Measurements from ENCODE around the gene LZIC. TPM values are rescaled to one million over a fixed set of nuclear protein-coding genes. Genes with fewer than 3 reads are reported as not detected.

The LZIC gene
- total and polyA plus RNA-seq, 9 of the 15 experiments (the other 6 are each of a cell fraction or from before 2014, with no cell fraction given), result 32.9 to 109 (median 61.7) TPM

DNA sequence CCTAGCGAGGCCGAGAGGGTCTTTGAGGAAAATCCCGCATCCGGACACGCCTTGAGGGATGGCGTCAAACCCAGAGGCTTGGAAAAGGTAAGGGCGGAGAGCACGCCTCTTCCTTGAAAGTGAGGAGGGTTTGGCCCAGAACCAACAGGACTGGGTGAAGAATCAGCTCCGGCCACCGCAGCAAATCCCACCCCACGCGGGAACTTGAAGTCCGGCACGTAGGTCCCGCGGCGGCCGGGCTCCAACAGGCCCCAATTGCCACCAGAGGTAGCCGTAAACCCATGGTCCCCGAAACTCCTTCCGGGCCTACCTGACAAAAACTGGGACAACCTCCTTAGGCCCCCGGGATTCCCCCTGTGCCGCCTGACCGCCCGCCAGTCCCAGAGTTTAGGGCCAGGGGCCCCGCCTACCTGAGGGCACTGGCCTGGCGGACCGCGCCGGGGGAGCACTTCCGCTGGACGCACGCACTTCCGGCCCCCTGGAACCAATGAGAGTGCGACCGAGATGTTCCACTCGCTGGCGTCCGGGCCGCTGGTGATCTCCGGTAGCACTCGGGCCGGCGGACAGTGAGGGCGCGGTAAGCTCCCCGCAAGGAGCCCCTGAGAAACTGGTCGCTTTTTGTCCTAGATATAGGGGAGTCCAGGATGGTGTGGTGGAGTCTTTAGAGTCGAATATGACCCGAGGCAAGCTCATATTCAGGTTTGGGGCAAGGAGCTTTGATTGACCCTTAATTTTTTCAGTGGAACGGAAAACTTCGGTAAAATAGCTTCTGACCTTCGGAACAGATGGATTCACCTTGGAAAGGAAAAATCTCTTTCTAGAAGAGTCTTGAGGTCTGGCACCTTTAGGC, at the start of gene LZIC, which contains the start of gene NMNAT1 (continued):
- TF ChIP-seq, protein P1, sequence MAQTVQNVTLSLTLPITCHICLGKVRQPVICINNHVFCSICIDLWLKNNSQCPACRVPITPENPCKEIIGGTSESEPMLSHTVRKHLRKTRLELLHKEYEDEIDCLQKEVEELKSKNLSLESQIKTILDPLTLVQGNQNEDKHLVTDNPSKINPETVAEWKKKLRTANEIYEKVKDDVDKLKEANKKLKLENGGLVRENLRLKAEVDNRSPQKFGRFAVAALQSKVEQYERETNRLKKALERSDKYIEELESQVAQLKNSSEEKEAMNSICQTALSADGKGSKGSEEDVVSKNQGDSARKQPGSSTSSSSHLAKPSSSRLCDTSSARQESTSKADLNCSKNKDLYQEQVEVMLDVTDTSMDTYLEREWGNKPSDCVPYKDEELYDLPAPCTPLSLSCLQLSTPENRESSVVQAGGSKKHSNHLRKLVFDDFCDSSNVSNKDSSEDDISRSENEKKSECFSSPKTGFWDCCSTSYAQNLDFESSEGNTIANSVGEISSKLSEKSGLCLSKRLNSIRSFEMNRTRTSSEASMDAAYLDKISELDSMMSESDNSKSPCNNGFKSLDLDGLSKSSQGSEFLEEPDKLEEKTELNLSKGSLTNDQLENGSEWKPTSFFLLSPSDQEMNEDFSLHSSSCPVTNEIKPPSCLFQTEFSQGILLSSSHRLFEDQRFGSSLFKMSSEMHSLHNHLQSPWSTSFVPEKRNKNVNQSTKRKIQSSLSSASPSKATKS (CRISPR knock-in tag; IDR thresholded peaks at IDR 0.05), result no peak; the same call in 1 of the 2 replicates
- TF ChIP-seq, protein P2, sequence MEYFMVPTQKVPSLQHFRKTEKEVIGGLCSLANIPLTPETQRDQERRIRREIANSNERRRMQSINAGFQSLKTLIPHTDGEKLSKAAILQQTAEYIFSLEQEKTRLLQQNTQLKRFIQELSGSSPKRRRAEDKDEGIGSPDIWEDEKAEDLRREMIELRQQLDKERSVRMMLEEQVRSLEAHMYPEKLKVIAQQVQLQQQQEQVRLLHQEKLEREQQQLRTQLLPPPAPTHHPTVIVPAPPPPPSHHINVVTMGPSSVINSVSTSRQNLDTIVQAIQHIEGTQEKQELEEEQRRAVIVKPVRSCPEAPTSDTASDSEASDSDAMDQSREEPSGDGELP (CRISPR knock-in tag; IDR thresholded peaks at IDR 0.05; ENCODE audit: borderline replicate concordance), result peak; percentile 91
- TF ChIP-seq TAF7 (tag; IDR thresholded peaks at IDR 0.05), result peak; percentile 94
- TF ChIP-seq, protein P3, sequence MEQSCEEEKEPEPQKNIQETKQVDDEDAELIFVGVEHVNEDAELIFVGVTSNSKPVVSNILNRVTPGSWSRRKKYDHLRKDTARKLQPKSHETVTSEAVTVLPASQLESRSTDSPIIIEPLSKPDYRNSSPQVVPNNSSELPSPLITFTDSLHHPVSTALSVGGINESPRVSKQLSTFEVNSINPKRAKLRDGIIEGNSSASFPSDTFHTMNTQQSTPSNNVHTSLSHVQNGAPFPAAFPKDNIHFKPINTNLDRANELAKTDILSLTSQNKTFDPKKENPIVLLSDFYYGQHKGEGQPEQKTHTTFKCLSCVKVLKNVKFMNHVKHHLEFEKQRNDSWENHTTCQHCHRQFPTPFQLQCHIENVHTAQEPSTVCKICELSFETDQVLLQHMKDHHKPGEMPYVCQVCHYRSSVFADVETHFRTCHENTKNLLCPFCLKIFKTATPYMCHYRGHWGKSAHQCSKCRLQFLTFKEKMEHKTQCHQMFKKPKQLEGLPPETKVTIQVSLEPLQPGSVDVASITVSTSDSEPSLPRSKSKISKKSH (CRISPR knock-in tag; IDR thresholded peaks at IDR 0.05), result no peak
- peak; percentile 72 to 94; a peak in 3 of 4 replicates for TF ChIP-seq SIN3A (IDR thresholded peaks at IDR 0.05; ENCODE audit: borderline replicate concordance in 2 of 2, control insufficient read depth in 1 of 2, low read depth in 2 of 2, low read length in 2 of 2)
- TF ChIP-seq TAF15 (IDR thresholded peaks at IDR 0.05; ENCODE audit: low read depth, low read length), result no peak
- TF ChIP-seq, protein P4, sequence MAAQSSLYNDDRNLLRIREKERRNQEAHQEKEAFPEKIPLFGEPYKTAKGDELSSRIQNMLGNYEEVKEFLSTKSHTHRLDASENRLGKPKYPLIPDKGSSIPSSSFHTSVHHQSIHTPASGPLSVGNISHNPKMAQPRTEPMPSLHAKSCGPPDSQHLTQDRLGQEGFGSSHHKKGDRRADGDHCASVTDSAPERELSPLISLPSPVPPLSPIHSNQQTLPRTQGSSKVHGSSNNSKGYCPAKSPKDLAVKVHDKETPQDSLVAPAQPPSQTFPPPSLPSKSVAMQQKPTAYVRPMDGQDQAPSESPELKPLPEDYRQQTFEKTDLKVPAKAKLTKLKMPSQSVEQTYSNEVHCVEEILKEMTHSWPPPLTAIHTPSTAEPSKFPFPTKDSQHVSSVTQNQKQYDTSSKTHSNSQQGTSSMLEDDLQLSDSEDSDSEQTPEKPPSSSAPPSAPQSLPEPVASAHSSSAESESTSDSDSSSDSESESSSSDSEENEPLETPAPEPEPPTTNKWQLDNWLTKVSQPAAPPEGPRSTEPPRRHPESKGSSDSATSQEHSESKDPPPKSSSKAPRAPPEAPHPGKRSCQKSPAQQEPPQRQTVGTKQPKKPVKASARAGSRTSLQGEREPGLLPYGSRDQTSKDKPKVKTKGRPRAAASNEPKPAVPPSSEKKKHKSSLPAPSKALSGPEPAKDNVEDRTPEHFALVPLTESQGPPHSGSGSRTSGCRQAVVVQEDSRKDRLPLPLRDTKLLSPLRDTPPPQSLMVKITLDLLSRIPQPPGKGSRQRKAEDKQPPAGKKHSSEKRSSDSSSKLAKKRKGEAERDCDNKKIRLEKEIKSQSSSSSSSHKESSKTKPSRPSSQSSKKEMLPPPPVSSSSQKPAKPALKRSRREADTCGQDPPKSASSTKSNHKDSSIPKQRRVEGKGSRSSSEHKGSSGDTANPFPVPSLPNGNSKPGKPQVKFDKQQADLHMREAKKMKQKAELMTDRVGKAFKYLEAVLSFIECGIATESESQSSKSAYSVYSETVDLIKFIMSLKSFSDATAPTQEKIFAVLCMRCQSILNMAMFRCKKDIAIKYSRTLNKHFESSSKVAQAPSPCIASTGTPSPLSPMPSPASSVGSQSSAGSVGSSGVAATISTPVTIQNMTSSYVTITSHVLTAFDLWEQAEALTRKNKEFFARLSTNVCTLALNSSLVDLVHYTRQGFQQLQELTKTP (IDR thresholded peaks at IDR 0.05; ENCODE audit: low read depth in 1 of 2, partially characterized antibody in 2 of 2), result peak in 1 of 2 experiments; percentile 73
- no peak for TF ChIP-seq CBFA2T2 (conservative IDR thresholded peaks at IDR 0.05)
- TF ChIP-seq, protein P5, sequence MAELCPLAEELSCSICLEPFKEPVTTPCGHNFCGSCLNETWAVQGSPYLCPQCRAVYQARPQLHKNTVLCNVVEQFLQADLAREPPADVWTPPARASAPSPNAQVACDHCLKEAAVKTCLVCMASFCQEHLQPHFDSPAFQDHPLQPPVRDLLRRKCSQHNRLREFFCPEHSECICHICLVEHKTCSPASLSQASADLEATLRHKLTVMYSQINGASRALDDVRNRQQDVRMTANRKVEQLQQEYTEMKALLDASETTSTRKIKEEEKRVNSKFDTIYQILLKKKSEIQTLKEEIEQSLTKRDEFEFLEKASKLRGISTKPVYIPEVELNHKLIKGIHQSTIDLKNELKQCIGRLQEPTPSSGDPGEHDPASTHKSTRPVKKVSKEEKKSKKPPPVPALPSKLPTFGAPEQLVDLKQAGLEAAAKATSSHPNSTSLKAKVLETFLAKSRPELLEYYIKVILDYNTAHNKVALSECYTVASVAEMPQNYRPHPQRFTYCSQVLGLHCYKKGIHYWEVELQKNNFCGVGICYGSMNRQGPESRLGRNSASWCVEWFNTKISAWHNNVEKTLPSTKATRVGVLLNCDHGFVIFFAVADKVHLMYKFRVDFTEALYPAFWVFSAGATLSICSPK (IDR thresholded peaks at IDR 0.05; ENCODE audit: borderline replicate concordance), result no peak
- peak; percentile 96 for TF ChIP-seq POLR2B (IDR thresholded peaks at IDR 0.05; ENCODE audit: low read depth, partially characterized antibody)
- no peak for TF ChIP-seq ASH1L (IDR thresholded peaks at IDR 0.05; ENCODE audit: borderline replicate concordance, low read depth, partially characterized antibody)
- TF ChIP-seq, protein P6, sequence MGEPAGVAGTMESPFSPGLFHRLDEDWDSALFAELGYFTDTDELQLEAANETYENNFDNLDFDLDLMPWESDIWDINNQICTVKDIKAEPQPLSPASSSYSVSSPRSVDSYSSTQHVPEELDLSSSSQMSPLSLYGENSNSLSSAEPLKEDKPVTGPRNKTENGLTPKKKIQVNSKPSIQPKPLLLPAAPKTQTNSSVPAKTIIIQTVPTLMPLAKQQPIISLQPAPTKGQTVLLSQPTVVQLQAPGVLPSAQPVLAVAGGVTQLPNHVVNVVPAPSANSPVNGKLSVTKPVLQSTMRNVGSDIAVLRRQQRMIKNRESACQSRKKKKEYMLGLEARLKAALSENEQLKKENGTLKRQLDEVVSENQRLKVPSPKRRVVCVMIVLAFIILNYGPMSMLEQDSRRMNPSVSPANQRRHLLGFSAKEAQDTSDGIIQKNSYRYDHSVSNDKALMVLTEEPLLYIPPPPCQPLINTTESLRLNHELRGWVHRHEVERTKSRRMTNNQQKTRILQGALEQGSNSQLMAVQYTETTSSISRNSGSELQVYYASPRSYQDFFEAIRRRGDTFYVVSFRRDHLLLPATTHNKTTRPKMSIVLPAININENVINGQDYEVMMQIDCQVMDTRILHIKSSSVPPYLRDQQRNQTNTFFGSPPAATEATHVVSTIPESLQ (CRISPR knock-in tag; IDR thresholded peaks at IDR 0.05), result peak; percentile 86

All from K562 (cell line).